HEK293 (cell line): ENCODE data around the gene FGD6.

Source experiments
- BCL11A ChIP-seq: fragments of 450-650 bp; formaldehyde crosslinking; IDR thresholded peaks from 2 replicates; pipeline ENCODE4 v1.5.1; 2016; ENCODE audit warnings: low read depth, missing biosample characterization, missing genetic modification characterization
- ELK4 ChIP-seq: IDR thresholded peaks from 2 replicates; pipeline ENCODE4 v1.6.1; 2011; ENCODE audit warnings: mild to moderate bottlenecking, low read depth, low read length, borderline replicate concordance
- FEZF1 ChIP-seq: fragments of 450-650 bp; formaldehyde crosslinking; IDR thresholded peaks from 2 replicates; pipeline ENCODE4 v1.5.1; 2016; ENCODE audit warnings: missing biosample characterization, missing genetic modification characterization
- GLIS2 ChIP-seq: fragments of 450-650 bp; formaldehyde crosslinking; IDR thresholded peaks from 2 replicates; pipeline ENCODE4 v1.5.1; 2016; ENCODE audit warnings: missing biosample characterization, missing genetic modification characterization
- KLF16 ChIP-seq: fragments of 450-650 bp; formaldehyde crosslinking; IDR thresholded peaks from 2 replicates; pipeline ENCODE4 v1.5.1; 2017; ENCODE audit warnings: missing biosample characterization, missing genetic modification characterization
- KLF7 ChIP-seq: fragments of 450-650 bp; formaldehyde crosslinking; IDR thresholded peaks from 2 replicates; pipeline ENCODE4 v1.5.1; 2016; ENCODE audit warnings: missing biosample characterization, missing genetic modification characterization, borderline replicate concordance
- KLF8 ChIP-seq: fragments of 450-650 bp; formaldehyde crosslinking; IDR thresholded peaks from 2 replicates; pipeline ENCODE4 v1.5.1; 2016; ENCODE audit warnings: missing biosample characterization, missing genetic modification characterization
- OSR2 ChIP-seq: fragments of 450-650 bp; formaldehyde crosslinking; IDR thresholded peaks from 2 replicates; pipeline ENCODE4 v1.5.1; 2016; ENCODE audit warnings: missing biosample characterization, missing genetic modification characterization
- SCRT2 ChIP-seq: fragments of 450-650 bp; formaldehyde crosslinking; IDR thresholded peaks from 2 replicates; pipeline ENCODE4 v1.5.1; 2016; ENCODE audit warnings: missing biosample characterization, missing genetic modification characterization
- ZBTB49 ChIP-seq: fragments of 450-650 bp; formaldehyde crosslinking; IDR thresholded peaks from 2 replicates; pipeline ENCODE4 v1.5.1; 2016; ENCODE audit warnings: missing biosample characterization, missing genetic modification characterization, low read depth
- ZFP37 ChIP-seq: fragments of 450-650 bp; formaldehyde crosslinking; IDR thresholded peaks from 2 replicates; pipeline ENCODE4 v1.5.1; 2016; ENCODE audit warnings: missing biosample characterization, missing genetic modification characterization
- ZFP41 ChIP-seq: fragments of 450-650 bp; formaldehyde crosslinking; IDR thresholded peaks from 2 replicates; pipeline ENCODE4 v1.5.1; 2016; ENCODE audit warnings: missing biosample characterization, missing genetic modification characterization, borderline replicate concordance
- ZNF223 ChIP-seq: fragments of 450-650 bp; formaldehyde crosslinking; IDR thresholded peaks from 2 replicates; pipeline ENCODE4 v1.5.1; 2016; ENCODE audit warnings: missing biosample characterization, missing genetic modification characterization
- ZNF24 ChIP-seq: fragments of 450-650 bp; formaldehyde crosslinking; IDR thresholded peaks from 2 replicates; pipeline ENCODE4 v1.5.1; 2016; ENCODE audit warnings: missing biosample characterization, missing genetic modification characterization
- ZNF274 ChIP-seq, 2 experiments: fragments of 200-500 bp in 1 of 2; fragments of 450-650 bp in 1 of 2; sonication (Bioruptor generic) in 1 of 2; formaldehyde crosslinking in 1 of 2; IDR thresholded peaks; 2 replicates each; pipeline versions ENCODE4 v1.5.1 to v1.6.1; 2014 to 2016; ENCODE audit warnings: borderline replicate concordance in 1 of 2, inconsistent platforms in 1 of 2, low read length in 1 of 2, missing biosample characterization in 1 of 2, missing genetic modification characterization in 1 of 2
- ZNF324 ChIP-seq: fragments of 450-650 bp; formaldehyde crosslinking; IDR thresholded peaks from 2 replicates; pipeline ENCODE4 v1.5.1; 2016; ENCODE audit warnings: missing biosample characterization, missing genetic modification characterization
- ZNF335 ChIP-seq: fragments of 450-650 bp; formaldehyde crosslinking; conservative IDR thresholded peaks from 2 replicates; pipeline ENCODE4 v1.5.1; 2016; ENCODE audit warnings: missing biosample characterization, missing genetic modification characterization
- ZNF350 ChIP-seq: fragments of 450-650 bp; formaldehyde crosslinking; IDR thresholded peaks from 2 replicates; pipeline ENCODE4 v1.5.0; 2017; ENCODE audit warnings: missing biosample characterization, mild to moderate bottlenecking, missing genetic modification characterization
- ZNF513 ChIP-seq: fragments of 450-650 bp; IDR thresholded peaks from 2 replicates; pipeline ENCODE4 v1.5.1; 2018; ENCODE audit warnings: missing biosample characterization, missing genetic modification characterization
- ZNF654 ChIP-seq: fragments of 450-650 bp; formaldehyde crosslinking; IDR thresholded peaks from 2 replicates; pipeline ENCODE4 v1.5.1; 2016; ENCODE audit warnings: low read depth, missing biosample characterization, missing genetic modification characterization
- ZNF776 ChIP-seq: fragments of 450-650 bp; formaldehyde crosslinking; IDR thresholded peaks from 2 replicates; pipeline ENCODE4 v1.5.0; 2017; ENCODE audit warnings: missing biosample characterization, missing genetic modification characterization, borderline replicate concordance
- ZSCAN23 ChIP-seq: fragments of 450-650 bp; formaldehyde crosslinking; IDR thresholded peaks from 2 replicates; pipeline ENCODE4 v1.5.1; 2016; ENCODE audit warnings: missing biosample characterization, missing genetic modification characterization
- TF ChIP-seq, protein P1 (sequence below): fragments of 450-650 bp; formaldehyde crosslinking; IDR thresholded peaks from 2 replicates; pipeline ENCODE4 v1.5.1; 2016; ENCODE audit warnings: missing biosample characterization, missing genetic modification characterization
- TF ChIP-seq, protein P2 (sequence below): fragments of 450-650 bp; formaldehyde crosslinking; IDR thresholded peaks from 2 replicates; pipeline ENCODE4 v1.5.1; 2017; ENCODE audit warnings: missing biosample characterization, mild to moderate bottlenecking, missing genetic modification characterization, moderate library complexity
- TF ChIP-seq, protein P3 (sequence below): fragments of 450-650 bp; formaldehyde crosslinking; IDR thresholded peaks from 2 replicates; pipeline ENCODE4 v1.5.1; 2017; ENCODE audit warnings: missing biosample characterization, missing genetic modification characterization
- TF ChIP-seq, protein P4 (sequence below): fragments of 450-650 bp; formaldehyde crosslinking; IDR thresholded peaks from 2 replicates; pipeline ENCODE4 v1.5.1; 2016; ENCODE audit warnings: missing biosample characterization, missing genetic modification characterization

The FGD6 gene

GRCh38 chr12:95217377-95218149, at the start of gene FGD6, which contains the start of gene VEZT (continued):
- TF ChIP-seq, protein P1, sequence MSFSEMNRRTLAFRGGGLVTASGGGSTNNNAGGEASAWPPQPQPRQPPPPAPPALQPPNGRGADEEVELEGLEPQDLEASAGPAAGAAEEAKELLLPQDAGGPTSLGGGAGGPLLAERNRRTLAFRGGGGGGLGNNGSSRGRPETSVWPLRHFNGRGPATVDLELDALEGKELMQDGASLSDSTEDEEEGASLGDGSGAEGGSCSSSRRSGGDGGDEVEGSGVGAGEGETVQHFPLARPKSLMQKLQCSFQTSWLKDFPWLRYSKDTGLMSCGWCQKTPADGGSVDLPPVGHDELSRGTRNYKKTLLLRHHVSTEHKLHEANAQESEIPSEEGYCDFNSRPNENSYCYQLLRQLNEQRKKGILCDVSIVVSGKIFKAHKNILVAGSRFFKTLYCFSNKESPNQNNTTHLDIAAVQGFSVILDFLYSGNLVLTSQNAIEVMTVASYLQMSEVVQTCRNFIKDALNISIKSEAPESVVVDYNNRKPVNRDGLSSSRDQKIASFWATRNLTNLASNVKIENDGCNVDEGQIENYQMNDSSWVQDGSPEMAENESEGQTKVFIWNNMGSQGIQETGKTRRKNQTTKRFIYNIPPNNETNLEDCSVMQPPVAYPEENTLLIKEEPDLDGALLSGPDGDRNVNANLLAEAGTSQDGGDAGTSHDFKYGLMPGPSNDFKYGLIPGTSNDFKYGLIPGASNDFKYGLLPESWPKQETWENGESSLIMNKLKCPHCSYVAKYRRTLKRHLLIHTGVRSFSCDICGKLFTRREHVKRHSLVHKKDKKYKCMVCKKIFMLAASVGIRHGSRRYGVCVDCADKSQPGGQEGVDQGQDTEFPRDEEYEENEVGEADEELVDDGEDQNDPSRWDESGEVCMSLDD (tag by site-specific recombination), result peak; percentile 79
- TF ChIP-seq KLF16 (tag by site-specific recombination) (peak; percentile 97), ZSCAN23 (no peak; the same call in 1 of the 2 replicates), ZNF654 (tag by site-specific recombination) (0 out of 2 replicates have a peak, but pooled peaks have one; percentile 5), ZNF324 (peak; percentile 96), OSR2 (tag by site-specific recombination) (no peak), ZNF513 (no peak), ELK4 (no peak), ZBTB49 (tag by site-specific recombination) (no peak), BCL11A (tag by site-specific recombination) (peak; percentile 70), ZNF776 (tag by site-specific recombination) (no peak), ZNF350 (tag by site-specific recombination) (no peak), ZNF223 (no peak), SCRT2 (tag by site-specific recombination) (peak; percentile 89), GLIS2 (tag by site-specific recombination) (peak; percentile 23; the same call in 1 of the 2 replicates), ZFP41 (no peak), FEZF1 (peak; percentile 86), KLF7 (tag by site-specific recombination) (peak; percentile 94), ZNF335 (tag by site-specific recombination) (peak; percentile 99), KLF8 (tag by site-specific recombination) (peak; percentile 95), ZFP37 (tag by site-specific recombination) (peak; percentile 95), ZNF24 (tag by site-specific recombination) (peak; percentile 89), ZNF274 (IDR thresholded peaks at IDR 0.05; ENCODE audit: low read length) (no peak), ZNF274 (tag by site-specific recombination; IDR thresholded peaks at IDR 0.05; ENCODE audit: borderline replicate concordance) (no peak)
- TF ChIP-seq, protein P2, sequence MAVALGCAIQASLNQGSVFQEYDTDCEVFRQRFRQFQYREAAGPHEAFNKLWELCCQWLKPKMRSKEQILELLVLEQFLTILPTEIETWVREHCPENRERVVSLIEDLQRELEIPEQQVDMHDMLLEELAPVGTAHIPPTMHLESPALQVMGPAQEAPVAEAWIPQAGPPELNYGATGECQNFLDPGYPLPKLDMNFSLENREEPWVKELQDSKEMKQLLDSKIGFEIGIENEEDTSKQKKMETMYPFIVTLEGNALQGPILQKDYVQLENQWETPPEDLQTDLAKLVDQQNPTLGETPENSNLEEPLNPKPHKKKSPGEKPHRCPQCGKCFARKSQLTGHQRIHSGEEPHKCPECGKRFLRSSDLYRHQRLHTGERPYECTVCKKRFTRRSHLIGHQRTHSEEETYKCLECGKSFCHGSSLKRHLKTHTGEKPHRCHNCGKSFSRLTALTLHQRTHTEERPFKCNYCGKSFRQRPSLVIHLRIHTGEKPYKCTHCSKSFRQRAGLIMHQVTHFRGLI (tag by site-specific recombination), result peak; percentile 83; the same call in 1 of the 2 replicates
- TF ChIP-seq, protein P3, sequence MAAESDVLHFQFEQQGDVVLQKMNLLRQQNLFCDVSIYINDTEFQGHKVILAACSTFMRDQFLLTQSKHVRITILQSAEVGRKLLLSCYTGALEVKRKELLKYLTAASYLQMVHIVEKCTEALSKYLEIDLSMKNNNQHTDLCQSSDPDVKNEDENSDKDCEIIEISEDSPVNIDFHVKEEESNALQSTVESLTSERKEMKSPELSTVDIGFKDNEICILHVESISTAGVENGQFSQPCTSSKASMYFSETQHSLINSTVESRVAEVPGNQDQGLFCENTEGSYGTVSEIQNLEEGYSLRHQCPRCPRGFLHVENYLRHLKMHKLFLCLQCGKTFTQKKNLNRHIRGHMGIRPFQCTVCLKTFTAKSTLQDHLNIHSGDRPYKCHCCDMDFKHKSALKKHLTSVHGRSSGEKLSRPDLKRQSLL (tag by site-specific recombination), result peak; percentile 69
- TF ChIP-seq, protein P4, sequence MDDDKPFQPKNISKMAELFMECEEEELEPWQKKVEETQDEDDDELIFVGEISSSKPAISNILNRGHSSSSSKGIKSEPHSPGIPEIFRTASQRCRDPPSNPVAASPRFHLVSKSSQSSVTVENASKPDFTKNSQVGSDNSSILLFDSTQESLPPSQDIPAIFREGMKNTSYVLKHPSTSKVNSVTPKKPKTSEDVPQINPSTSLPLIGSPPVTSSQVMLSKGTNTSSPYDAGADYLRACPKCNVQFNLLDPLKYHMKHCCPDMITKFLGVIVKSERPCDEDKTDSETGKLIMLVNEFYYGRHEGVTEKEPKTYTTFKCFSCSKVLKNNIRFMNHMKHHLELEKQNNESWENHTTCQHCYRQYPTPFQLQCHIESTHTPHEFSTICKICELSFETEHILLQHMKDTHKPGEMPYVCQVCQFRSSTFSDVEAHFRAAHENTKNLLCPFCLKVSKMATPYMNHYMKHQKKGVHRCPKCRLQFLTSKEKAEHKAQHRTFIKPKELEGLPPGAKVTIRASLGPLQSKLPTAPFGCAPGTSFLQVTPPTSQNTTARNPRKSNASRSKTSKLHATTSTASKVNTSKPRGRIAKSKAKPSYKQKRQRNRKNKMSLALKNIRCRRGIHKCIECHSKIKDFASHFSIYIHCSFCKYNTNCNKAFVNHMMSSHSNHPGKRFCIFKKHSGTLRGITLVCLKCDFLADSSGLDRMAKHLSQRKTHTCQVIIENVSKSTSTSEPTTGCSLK (tag by site-specific recombination), result no peak
